Medulla oblongata (tissue), 1 donor: ENCODE data around the gene RAD51B.

Experiments
- DNase-seq: peaks from one replicate; pipeline ENCODE4 v3.0.0-alpha.2; 2015; ENCODE audit errors: extremely low spot score

The RAD51B gene

DNA sequence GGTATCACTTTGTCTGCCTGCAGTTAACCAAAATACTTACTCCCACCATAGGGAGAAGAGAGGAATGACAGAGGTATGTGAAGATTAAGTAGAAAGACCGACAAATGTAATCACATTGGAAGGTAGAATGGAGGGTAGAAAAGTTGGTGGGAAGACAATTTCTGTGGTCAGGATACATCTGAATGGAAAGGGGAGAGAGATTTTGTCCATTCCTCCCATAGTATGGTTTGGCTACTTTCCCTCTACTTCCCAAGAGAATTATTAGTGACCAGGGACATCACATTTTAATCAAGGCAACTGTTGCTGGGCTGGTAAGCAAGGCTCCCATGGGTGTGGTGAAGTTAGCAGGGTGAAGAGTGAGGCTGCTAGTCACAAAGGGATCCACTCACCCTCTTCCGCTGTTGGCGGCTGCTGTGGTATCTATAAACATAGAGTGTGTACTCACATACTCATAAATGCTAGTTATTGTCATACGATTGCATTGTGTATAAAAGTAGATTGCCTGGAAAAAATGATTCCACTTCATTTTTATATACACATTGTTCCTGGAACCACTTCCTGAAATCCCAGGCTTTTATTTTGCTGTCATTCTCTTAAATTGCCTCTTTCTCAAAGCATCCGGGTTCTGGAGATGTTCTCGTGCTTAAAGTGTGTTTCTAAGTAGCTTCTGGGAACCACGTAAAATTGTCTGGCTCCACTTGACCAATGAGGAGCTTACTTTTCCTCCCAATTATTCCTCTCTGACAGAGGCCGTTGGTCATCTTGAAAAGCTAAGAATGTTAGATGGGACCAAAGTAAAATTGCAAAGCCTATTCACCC lies 560.1 kb downstream of the RAD51B start:
- DNase-seq, result no peak

DNA sequence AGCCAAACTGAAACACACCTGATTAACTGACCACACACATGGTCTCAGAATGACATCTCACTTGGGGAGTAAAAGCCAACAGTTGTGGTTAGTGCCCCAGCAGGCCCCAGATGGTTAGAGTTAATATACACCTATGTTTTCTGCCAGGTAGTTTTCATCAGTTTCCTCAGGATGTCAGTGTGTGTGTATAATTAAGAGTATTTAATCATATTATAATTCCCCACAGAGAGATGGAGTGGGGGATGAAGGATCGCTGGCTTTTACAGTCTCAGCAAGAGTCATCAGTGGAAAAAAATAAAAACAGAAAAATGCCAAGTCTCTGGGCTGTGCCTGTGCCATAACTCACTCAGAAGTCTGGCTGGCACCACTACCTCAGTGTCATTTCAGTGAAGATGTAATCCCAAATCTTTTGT lies 560.8 kb downstream of the RAD51B start:
- no peak for DNase-seq

DNA sequence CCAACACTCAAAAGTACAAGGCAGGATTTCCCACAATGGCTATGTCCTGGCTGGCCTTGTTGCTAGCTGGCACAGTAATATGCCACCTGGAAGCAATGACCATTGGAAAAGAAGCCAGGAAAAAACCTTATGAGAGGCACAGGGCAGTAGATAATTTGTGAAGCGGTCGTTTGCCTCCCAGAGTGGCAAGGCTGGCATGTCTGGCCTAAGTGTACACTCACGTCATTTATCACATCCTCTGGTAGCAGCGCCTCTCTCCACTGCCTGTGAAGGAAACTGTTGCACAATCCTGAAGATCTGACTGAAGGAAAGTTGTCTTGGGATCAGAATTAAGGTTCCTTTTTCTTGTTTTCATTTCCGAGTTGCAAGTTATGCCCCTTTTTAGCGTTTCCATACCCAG lies 564.8 kb downstream of the RAD51B start:
- DNase-seq, result peak; percentile 90

DNA sequence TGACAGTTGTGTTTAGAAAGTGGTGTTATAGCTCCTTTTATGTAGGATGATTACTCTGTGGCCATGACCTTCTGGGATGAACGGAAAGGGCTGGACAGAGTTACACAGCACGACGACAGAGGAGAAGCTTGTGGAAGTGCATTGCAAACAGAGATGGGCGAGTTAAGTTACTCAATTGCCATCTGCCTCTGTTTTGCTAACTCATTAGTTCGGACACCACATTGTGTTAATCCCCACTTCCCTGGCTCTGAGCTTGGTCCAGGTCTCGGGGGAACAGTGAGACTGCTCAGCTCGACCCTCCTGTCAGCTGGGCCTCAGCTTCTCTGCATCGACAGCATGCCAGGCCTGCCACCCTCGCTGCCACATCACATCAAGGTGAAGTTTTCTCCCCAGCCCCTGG lies 565.3 kb downstream of the RAD51B start:
- peak; percentile 35 for DNase-seq

DNA sequence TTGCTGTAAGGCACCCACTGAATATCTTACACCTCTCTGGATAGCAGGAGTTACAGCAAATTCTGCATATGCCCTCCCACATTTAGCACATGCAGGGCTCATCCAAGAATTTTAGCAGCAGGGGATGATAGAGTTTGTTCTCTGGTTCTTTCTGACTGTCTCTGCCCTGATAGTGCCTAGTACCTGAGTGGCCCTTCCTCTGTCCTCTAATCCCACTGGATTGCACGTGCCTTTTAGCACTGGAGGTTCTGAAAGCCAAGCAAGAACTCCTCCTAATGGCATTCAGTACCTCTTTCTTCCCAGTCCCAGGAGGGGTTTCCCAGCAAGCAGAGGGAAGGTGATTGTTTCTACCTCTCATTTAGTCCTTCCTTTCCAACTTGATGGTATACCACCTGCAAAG lies 566.9 kb downstream of the RAD51B start:
- DNase-seq, result no peak

DNA sequence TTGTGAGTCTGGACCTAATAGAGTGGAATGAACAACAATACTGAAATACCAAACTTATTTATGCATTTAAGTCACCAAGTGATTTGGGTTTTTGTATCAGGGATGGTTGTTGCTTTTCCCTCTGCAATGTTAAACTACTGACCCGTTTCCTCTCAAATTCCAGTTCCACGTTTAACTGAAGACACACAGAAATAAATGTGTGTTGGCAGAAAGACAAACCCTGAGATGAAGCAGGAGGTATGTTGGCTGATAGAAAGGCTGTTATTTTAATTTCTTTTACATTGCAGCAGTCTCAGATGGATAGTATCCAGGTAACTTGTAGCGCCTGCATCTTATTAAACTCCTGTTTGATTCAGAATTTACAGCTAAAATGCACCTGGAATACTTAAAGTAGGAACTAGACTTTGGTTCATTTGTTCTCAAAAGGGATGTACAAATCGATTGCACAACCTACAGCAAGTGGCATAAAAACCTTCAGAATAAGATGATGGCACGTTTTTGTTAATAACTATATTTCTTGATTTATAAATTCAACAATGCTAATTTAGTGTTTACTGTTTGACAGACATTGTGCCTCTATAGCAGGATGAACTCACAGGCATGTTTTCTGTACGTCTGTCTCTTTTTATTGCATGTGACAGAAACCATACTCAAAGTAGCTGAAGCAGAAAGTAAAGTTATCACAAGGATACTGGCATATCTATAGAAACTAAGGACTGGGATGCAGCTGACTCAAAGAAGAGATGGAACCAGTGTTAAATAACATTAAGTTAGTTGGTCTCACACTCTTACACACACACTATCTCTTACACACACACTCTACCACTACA lies 567.6 kb downstream of the RAD51B start:
- DNase-seq, result no peak

DNA sequence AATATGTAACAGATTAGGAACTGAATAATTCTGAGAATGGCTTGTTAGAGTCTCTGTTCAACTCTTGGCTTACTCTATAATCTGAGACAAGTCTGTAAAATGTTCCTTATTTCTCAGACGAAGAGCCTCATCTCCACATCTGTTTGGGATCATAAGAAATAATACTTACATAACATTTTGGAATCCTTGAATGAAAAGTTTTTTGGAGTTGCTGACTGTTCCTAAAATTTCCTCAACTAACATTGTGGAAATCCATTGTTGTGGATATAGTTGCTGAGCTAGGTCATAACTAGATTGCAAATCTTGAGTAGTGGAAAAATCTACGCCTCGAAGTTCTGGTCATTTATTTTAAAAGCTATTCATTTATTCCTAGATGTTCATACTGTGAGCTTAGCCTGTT lies 570.4 kb downstream of the RAD51B start:
- no peak for DNase-seq

DNA sequence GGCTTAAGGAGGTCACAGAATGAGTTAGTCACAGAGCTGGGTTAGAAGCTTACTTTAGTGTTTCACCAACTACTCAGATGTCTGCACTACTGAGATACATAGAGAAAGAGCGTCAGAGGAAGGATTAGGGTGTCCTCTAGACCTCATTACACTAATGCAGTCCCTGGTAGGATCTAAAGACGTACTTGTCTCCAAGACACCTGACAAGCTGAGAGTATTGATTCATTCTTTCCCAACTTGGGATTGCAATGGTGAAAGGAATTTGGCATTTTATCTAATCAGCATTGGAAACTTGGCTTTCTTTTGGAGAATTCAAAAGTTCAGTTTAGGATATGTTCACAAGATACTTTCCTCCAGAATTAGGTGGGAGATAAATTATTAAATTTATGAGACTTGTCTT lies 571.2 kb downstream of the RAD51B start:
- DNase-seq, result no peak

DNA sequence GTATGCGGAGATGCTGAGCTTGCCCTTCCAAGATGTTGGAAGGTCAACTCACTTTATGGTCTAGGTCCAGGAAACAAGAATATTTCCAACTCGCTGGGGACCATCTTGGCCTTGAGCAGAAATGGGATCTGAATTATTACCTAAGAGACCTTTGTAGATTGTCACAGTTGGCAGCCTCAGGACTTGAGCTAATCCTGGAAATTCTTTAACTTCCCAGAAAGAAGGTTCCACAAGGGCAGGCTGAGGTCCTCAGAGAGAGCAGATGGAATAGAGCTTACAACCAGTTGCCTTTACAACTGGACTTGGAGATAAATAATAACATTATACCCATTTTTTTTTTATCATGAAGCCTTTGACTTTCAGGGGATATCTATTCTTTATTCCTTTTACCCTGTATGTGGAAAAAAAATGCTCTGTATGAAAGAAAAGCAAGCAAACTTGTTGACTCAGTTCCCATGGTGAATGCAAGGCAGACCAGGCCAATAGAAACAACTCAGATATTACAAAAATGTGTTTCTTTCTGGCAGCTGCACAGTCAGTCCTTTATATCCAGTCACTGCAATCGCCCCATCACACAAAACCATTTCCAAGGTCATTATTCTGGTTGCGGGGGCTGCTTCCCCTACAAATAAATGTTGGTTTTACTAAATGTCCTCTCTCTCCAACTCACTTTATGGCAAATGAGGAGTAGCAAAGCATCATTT lies 571.9 kb downstream of the RAD51B start:
- peak; percentile 55 for DNase-seq

DNA sequence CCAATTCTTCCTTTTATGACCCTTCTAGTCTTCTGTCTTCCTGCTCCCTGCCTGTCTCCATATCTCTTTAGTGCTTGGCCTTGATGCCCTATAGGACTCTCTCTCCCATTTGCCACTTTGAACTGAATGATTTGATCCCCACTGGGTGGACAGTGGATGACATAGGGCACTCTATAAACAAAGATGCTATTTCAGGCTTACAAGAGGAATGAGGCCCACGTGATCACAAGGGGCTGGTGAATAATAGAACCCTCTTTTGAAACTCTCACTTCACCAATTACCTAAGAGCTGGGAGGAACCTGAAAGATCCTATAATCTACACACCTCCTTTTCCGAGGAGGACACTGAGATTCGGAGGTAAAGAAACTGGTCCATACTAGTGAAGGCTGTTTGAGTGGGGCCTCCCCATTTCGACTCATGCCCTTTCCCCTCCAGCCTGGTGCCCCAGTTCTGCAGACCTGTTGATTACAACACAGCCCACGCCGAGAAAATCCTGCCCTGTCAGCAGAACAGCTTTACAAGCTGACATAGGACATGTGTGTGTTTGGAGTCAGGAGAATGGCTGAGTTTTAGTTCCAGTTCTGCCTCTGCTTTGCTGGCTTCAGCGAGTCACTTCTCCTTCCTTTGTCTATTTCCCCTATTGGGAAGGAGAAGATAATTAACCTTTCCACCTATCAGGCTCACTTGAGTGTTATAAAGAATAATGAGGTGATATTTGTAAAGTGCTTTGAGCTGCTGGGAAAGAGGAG lies 573.0 kb downstream of the RAD51B start:
- peak; percentile 87 for DNase-seq

DNA sequence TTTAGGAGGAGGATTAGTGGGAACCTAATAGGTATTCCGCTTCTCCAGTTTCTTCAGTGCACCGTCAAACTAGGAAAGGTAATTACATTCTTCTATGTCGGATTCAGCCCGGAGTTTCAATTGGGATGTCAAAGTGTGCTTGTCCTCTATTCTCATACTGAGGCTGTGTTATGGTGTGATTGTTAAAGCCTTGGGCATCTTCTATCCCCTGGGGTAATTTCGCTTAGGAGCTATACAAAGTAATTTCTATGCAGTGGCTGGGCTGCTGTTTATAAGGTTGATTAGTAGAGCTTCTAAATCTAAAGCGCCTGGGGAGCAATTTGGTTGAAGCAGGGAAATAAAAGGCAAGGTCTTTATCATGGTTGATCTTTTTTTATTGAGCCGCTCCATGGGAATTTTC lies 573.7 kb downstream of the RAD51B start:
- DNase-seq, result no peak

DNA sequence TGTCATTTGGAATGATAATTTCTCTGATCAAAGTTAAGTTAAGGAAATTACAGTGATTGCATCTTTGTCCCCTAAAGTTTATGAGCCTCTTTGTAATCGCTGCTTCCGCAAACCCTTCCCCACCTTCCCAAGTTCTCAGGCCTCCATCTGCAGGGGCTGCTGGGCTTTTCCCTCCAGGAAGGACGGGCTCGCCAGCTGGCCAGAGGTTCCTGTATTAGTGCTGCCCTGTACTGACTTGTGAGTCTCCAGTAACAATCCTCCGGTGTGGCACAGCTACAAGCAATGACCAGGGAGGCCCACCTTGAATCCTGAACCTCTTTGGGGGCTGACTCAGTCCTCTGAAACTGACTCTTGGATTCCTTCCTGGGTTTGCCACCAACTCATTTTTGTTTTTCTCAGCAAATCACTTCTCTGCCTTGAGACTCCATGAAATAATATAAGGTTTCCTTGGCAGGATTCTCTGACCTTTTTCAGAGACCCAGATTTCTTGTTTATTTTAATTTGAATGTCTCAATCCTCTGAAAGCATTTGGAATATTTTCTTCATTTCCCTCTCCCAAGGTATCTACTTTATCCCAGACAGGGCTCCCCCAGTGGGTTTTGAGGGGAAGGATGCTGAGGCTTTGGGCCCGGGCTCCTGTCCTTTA lies 574.7 kb downstream of the RAD51B start:
- DNase-seq, result no peak

DNA sequence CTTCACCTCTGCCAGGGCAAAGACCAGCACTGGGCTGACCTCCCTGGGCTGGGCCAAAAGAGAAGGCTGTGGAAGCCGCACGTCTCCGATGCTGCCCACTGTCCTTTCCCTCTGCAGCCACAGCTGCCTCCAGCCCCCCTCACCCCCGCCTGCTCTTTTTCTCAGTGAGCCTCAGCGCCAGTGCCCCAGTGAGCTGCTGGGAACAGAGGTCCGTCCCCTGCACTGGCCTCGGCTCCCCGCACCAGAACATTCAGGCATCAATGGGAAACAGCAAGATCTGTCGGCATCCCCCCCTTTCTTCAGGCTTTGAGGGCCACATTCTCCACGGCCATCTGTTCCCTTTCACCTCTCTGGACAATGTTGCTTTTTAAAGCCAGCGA lies 575.2 kb downstream of the RAD51B start:
- DNase-seq, result peak; percentile 41

DNA sequence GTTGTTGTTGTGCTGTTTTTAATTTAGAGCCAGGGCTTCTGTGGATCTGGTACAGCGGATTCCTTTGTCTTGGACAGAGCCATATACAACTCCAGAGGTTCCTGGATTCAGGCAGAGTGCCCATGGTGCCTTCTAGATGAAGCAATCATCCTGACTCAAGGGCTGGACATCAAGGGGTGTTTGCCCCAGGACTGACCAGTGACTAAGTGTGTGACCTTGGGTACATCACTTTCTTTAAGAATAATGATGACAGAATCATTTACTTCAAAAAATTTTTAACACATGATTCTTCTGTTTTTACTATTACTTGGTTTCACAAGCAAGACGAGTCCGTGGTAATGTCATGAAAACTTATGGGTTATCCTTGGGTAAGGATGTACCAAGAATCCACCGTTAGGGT lies 576.0 kb downstream of the RAD51B start:
- no peak for DNase-seq

DNA sequence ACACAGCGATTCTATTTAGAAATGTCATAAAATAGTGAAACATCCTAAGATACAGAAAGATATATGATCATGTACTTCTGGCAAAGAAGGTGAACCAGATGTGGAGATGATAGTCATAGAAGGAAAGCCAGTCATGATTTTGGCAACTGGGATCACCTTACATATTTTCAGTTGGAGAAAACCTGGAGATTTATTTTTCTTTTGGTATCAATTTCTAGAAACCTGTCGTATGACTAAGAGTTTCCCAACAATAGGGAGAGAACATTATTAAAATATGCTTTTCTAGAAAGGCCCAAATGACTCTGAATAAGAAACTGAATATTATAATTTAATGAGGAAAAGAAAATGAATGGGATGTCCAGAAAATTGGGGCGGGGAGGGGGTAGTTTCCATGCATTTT lies 576.9 kb downstream of the RAD51B start:
- no peak for DNase-seq

DNA sequence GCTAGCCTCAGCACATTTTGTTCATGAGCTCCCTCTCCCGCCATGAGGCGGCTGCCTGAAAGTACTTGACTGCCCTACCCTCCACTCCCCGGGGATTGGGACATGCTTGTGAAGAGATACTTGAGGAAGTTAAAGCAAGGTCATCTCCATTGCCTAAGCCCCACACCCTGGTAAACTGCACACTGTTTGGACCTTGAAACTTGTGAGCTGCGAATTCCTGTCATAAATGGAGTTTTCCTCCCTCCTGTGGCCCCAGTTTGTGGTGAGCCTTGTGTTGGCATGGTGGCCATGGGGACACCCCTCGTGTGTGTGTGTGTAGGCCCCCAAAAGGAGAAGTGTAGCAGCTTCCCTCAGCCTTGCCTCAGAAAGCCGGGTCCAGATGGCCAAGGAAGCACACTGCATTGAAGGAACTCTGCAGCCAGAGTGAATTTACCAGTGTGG lies 577.8 kb downstream of the RAD51B start:
- DNase-seq, result peak; percentile 81

DNA sequence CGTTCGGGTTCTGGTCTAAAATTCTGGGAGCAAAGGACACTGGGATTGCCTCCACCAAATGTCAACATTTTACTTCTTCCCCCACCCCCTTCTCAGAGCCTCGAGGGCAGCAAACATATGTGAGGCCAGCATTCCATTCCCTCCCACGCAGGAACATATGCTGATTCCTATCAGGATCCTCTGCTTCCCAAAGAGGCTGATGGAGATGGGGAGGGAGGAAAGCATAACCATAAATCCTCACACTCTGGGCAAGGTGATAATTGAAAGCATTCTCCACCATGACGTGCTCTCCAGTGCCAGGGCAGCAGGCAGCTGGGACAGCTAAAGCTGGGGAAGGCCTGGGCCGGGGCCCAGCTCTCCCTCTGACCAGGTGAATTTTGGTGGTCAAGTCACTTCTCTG lies 578.2 kb downstream of the RAD51B start:
- no peak for DNase-seq

DNA sequence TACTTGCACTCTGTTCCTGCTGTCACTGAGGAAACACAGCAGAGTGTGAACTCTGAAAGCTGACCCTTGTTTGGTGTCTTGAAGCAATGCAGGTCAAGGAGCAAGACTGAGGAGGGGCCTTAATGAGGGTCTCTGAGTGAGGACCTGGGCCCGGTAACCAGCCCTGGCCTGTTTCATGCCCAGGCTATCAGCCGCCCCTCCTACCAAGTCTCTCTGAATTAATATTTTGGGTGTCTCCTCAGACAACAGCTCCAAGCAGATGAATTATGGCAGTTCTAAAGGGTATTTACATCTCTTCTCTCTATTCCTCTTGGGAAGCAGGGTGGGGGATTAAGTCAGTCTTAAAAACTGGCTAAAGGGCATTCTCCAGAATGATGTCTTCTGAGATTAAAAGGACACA lies 578.8 kb downstream of the RAD51B start:
- DNase-seq, result no peak

DNA sequence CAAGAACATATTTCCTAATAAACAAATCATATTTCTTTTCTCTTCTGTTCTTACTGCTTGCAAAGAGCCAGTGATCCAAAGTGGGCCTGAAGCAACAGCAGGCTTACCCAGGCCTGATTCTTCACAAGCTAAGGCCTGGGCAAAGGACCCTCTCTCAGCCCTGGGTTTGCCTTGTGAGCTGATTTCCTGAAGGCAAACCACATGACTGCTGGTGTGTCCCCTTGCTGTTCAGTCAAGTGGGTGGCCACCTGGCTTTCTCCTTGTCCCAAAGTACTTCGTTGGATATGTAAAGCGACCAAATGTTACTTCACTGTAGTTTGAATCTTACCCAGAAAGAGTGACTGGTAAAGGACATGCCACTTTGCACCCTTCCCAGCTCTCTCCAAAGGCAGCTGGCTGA lies 580.4 kb downstream of the RAD51B start:
- DNase-seq, result no peak

DNA sequence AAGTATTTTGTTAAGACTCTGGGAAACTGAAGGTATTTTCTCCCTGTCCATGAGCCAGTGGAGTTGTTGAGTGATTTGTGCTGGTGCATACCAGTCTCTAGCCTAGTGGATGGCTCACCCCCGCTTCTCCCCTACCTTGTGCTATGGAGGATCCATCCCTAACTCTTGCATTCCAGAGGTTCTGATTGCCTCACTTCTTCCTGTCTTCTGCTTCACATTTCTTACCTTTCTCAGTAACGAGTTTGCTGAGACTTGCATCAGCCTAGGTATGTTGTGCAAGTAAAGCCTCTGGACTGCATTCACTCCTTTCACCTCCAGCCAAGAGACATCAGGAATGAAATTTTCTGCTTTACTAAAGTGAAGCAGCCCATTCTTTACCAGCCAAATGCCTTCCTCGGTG lies 581.7 kb downstream of the RAD51B start:
- no peak for DNase-seq

DNA sequence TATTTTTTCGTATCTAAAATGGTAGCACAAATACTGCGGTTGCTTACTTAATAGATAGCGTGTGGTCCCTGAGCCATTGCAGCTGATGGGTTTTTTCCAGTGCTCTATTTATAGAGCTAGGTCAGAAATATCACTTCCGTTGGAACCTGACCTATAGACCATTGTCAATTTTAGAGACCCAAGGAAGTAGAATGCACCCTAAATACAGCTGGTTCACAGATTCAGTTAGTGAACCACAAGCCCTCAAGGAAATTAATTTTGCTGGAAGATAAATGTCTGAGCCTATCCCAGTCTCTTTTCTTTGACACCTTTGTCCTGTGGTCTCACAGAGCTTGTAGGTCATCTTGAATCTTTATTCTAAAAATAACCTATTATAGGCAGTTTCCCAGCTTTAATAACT lies 582.3 kb downstream of the RAD51B start:
- DNase-seq, result no peak
